AG09319 (cell line): ENCODE measurements around the gene ZNF25.
"Not testable (repeated sequence)": the region's sequence is repeated elsewhere in the genome, so short reads cannot be mapped to it uniquely, and the experiment has no call there.

ENCODE experiments used
- DNase-seq: peaks from one replicate; pipeline ENCODE4 v3.0.0-alpha.2; 2010; ENCODE audit warnings: low read depth; ENCODE audit errors: extremely low read depth
- TF ChIP-seq, protein P1 (sequence below): IDR thresholded peaks from 2 replicates; pipeline ENCODE4 v1.5.1; 2011; ENCODE audit warnings: low read depth, mild to moderate bottlenecking, inconsistent platforms, low read length, moderate library complexity

The ZNF25 gene

DNA sequence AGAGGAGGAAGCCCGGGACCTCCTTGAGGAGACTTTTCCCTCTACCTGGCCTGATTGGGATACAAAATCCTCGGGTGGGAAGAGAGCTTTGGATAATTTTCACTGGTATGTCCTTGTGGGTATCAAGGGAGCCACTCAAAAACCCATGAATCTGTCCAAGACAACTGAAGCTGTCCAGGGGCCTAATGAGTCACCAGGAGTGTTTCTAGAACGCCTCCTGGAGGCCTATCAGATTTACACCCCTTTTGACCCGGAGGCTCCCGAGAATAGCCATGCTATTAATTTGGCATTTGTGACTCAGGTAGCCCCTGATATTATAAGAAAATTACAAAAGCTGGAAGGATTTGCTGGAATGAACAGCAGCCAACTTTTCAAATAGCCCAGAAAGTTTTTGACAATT lies 38.6 kb downstream of the ZNF25 start:
- TF ChIP-seq, protein P1, sequence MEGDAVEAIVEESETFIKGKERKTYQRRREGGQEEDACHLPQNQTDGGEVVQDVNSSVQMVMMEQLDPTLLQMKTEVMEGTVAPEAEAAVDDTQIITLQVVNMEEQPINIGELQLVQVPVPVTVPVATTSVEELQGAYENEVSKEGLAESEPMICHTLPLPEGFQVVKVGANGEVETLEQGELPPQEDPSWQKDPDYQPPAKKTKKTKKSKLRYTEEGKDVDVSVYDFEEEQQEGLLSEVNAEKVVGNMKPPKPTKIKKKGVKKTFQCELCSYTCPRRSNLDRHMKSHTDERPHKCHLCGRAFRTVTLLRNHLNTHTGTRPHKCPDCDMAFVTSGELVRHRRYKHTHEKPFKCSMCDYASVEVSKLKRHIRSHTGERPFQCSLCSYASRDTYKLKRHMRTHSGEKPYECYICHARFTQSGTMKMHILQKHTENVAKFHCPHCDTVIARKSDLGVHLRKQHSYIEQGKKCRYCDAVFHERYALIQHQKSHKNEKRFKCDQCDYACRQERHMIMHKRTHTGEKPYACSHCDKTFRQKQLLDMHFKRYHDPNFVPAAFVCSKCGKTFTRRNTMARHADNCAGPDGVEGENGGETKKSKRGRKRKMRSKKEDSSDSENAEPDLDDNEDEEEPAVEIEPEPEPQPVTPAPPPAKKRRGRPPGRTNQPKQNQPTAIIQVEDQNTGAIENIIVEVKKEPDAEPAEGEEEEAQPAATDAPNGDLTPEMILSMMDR = no peak
- no peak for DNase-seq

DNA sequence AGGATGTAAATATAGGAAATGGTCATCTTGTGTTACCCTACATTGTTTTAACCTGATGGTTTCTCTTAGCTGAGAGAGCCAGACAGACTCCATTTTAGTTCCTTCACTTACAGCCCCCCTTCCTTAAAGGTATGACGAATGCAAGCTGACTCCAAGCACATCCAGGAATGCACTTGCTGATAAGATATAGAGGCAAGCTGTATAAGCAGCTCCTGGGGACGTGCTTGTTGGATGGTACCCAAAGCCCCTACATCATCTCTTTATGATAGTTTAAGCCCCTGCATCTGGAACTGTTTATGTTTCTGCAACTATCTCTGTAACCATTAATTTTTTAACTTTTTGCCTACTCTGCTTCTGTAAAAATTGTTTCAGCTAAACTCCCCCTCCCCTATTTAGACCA lies 41.7 kb downstream of the ZNF25 start:
- TF ChIP-seq, protein P1 = no peak
- no peak for DNase-seq

DNA sequence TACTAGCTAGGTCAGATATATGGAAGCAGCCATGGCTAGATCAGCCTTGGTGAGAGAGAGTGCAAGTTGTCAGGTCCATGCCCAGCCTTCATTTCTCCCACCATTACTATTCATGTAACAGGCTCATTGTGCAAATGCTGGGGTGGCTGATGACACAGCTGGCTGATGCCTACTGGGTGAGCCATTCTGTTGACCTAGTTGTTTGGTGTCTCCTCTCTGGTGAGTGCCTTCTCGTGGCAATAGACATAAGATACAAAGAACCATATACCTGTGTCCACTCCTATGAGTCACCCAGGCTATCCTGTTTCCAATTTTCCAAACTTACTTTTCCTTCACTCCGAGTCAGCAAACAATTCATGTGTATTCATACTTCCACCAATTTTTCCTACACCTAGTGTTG lies 46.0 kb downstream of the ZNF25 start:
- TF ChIP-seq, protein P1 = no peak
- DNase-seq = no peak

GRCh38 chr10:37908165-37908564 lies 68.3 kb downstream of the ZNF25 start:
- DNase-seq = not testable (repeated sequence)

DNA sequence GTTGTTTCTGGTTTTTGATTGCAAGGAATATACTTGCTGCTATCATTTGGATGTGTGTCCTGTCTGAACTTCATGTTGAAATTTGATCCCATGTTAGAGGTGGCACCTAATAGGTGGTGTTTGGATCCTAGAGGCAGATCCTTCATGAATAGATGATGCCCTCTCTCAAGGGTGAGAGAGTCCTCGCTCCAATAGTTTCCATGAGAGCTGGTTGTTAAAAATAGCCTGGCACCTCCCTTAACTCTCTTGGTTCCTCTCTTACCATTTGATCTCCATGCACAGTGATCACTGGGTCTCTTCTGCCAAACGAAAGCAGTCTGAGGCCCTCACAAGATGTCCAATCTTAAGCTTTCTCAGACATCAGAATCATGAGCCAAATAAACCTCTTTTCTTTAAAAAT lies 70.1 kb downstream of the ZNF25 start:
- TF ChIP-seq, protein P1 = no peak
- DNase-seq = no peak
